CD4-positive, alpha-beta T cell treated with Interleukin-10 for 1 hour (primary cell): ENCODE measurements around the gene EXOG.
"Not testable (repeated sequence)": the region's sequence is repeated elsewhere in the genome, so short reads cannot be mapped to it uniquely, and the experiment has no call there.

Experiments used
- DNase-seq: peaks from one replicate; pipeline ENCODE4 v3.0.0-alpha.2; 2020

Gene EXOG

GRCh38 chr3:38564631-38565338 lies 68.6 kb downstream of the EXOG start:
- DNase-seq, result no peak

GRCh38 chr3:38565339-38566214 lies 69.4 kb downstream of the EXOG start:
- no peak for DNase-seq

GRCh38 chr3:38566215-38566528 lies 70.0 kb downstream of the EXOG start:
- DNase-seq, result no peak

GRCh38 chr3:38566794-38567193 lies 70.7 kb downstream of the EXOG start:
- not testable (repeated sequence) for DNase-seq

- no peak for DNase-seq
These were observed 71.4 kb downstream of the EXOG start for GRCh38 chr3:38567498-38567897.

GRCh38 chr3:38573111-38573510 lies 77.0 kb downstream of the EXOG start:
- no peak for DNase-seq

- DNase-seq, result no peak
These were observed 77.4 kb downstream of the EXOG start for GRCh38 chr3:38573556-38573955.

- no peak for DNase-seq
These were observed 78.5 kb downstream of the EXOG start for GRCh38 chr3:38574411-38575278.

GRCh38 chr3:38575279-38575843 lies 79.2 kb downstream of the EXOG start:
- no peak for DNase-seq
